Bronchial epithelial cell (primary cell): ENCODE data around the gene IRF5. TPM values are rescaled to one million over a fixed set of nuclear protein-coding genes. Genes with fewer than 3 reads are reported as not detected.

Source experiments
- DNase-seq: peaks from one replicate; pipeline ENCODE4 v3.0.0-alpha.2; 2010; ENCODE audit warnings: low read depth
- FAIRE-seq: peaks from 2 replicates; lab custom pipeline; 2011; peaks lifted over from hg19 to GRCh38; lab: Jason Lieb, UNC
- H3K27me3 ChIP-seq: 2 replicates; pipeline ENCODE4 v1.5.1; 2011; ENCODE audit warnings: low read length; ENCODE audit not compliant: control insufficient read depth, insufficient read depth
- H3K36me3 ChIP-seq: 2 replicates; pipeline ENCODE4 v1.5.1; 2011; ENCODE audit warnings: low read length; ENCODE audit not compliant: control insufficient read depth, insufficient read depth
- H3K4me3 ChIP-seq: 2 replicates; pipeline ENCODE4 v1.5.1; 2011; ENCODE audit warnings: mild to moderate bottlenecking, low read depth, low read length, control low read depth
- total RNA-seq: library from RNA; depleted of rRNA; stranded (reverse); fragments of >200 nt; gene quantifications from 2 replicates; pipeline ENCODE4 v1.2.1, GENCODE V29; 2014
- TF ChIP-seq, protein P1 (sequence below): IDR thresholded peaks from 2 replicates; pipeline ENCODE4 v1.5.1; 2011; ENCODE audit warnings: mild to moderate bottlenecking, moderate library complexity, low read length, control low read depth, inconsistent platforms; ENCODE audit not compliant: insufficient read depth, severe bottlenecking

The IRF5 gene, protein sequence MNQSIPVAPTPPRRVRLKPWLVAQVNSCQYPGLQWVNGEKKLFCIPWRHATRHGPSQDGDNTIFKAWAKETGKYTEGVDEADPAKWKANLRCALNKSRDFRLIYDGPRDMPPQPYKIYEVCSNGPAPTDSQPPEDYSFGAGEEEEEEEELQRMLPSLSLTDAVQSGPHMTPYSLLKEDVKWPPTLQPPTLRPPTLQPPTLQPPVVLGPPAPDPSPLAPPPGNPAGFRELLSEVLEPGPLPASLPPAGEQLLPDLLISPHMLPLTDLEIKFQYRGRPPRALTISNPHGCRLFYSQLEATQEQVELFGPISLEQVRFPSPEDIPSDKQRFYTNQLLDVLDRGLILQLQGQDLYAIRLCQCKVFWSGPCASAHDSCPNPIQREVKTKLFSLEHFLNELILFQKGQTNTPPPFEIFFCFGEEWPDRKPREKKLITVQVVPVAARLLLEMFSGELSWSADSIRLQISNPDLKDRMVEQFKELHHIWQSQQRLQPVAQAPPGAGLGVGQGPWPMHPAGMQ
- total RNA-seq = 6.8 and 7.7 TPM in 2 replicates

DNA sequence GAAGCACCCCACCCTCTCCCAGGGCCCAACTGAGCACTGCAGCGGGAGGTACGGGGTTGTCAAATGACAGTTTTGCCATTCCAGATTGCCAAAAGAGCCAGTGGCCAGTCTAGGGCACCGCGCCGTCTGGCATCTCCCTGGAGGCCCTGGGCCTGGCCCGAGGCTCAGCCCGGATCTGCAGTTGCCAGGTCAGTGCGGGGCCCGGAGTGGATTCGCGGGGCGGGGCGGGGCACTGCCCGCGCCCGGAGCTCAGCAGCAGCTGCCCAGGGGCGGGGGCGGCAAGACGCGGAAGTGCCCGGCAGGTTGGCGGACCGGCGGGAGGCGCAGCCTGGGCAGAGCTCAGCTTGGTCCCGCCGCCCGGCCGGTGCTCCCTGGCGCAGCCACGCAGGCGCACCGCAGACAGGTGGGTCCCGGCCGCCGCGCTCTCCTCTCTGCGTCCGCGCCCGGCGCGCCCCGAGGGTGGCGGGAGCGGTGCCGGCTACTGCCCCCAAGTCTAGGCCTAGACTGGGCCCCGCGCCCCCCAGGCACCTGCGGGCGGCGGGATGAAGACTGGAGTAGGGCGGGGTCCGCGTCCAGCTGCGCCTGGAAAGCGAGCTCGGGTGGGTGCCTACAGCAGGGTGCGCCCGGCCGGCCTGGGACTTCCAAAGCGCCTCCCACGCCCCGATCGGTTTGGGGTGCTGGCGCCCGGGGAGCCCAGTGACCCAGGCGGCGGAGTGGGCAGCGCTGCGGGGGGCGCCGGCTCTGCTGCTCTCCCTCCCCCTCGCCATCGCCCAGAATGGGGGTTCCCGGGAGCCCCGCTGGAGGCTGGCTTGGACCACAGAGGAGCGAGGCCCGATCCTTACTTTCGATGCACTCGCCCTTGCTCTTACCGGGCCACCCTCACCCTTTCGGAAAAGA lies at the start of gene IRF5:
Gene IRF5, plus strand, starts transcription at position 281 of the 897 bp plus-strand sequence. CDS start 4,155 bp downstream, outside the sequence.
- Histone ChIP-seq H3K27me3 (no peaks in the 10 kb centered on the region), H3K36me3 (no peaks in the 10 kb centered on the region), H3K4me3 (peak within 1 kb of the TSS; percentile 64)
- TF ChIP-seq, protein P1, sequence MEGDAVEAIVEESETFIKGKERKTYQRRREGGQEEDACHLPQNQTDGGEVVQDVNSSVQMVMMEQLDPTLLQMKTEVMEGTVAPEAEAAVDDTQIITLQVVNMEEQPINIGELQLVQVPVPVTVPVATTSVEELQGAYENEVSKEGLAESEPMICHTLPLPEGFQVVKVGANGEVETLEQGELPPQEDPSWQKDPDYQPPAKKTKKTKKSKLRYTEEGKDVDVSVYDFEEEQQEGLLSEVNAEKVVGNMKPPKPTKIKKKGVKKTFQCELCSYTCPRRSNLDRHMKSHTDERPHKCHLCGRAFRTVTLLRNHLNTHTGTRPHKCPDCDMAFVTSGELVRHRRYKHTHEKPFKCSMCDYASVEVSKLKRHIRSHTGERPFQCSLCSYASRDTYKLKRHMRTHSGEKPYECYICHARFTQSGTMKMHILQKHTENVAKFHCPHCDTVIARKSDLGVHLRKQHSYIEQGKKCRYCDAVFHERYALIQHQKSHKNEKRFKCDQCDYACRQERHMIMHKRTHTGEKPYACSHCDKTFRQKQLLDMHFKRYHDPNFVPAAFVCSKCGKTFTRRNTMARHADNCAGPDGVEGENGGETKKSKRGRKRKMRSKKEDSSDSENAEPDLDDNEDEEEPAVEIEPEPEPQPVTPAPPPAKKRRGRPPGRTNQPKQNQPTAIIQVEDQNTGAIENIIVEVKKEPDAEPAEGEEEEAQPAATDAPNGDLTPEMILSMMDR = no peak
- FAIRE-seq (no peak), DNase-seq (peak; percentile 21)

DNA sequence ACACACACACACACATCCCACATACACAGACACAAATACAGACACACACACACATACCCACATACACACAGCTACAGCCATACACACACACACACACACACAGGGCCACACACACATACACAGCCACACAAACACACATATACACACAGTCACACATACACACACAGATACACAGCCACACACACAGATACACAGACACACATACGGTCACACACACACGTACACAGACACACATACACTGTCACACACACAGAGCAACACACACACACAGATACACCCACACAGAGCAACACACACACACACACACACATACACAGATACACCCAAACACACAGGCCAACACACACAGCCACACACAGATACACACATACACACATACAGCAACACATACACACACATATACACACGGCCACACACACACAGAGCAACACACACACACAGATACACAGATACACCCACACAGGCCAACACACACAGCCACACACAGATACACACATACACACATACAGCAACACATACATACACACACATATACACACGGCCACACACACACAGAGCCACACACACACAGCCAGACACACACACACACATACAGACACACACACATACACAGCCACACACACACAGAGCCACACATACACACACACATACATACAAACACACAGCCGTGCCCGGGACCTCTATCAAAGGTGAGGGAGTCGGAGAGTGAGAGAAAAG lies 49.5 kb upstream of the IRF5 start:
- DNase-seq (no peak), FAIRE-seq (peak; percentile 97)
- TF ChIP-seq, protein P1 = no peak
- no peaks in the 10 kb centered on the region for H3K27me3 ChIP-seq
- H3K4me3 ChIP-seq = no peak overlapping the region
- no peaks in the 10 kb centered on the region for H3K36me3 ChIP-seq

DNA sequence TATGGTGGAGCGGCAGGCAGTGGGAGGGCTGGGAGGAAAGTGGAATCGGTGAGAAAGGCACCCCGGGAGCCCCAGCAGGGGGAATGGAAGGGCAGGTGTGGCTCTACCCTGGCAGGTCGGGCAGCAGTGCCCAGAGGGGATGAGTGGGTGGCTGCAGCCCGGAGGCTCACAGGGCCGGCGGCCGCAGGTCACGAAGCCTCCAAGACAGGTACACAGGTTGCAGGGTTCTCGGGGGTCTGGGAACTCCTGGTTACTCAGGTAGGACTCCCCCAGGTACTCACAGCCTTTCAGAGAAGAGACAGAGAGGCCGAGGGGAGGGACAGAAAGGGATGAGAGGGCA lies 49.0 kb upstream of the IRF5 start:
- DNase-seq (no peak), FAIRE-seq (no peak)

DNA sequence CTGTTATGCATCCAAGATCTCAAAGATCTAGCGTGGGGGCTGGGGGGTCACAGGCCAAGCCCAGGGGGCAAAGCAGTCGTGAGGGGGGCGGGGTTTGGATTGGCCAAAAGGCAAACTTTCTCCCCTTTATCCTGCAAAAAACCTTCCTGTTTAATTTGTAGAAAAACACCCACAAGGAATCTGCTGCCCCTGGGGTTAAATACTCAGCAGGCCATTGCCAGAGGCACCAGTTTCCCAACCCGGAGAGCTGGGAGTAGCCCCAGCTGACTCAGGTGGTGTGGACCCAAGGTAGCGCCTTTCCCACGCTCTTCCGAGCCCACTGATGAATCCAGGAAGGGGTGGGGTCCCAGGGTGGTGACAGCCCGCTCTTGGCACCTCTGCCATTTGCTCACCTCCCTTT lies 48.6 kb upstream of the IRF5 start:
- no peaks in the 10 kb centered on the region for H3K27me3 ChIP-seq
- H3K36me3 ChIP-seq = no peaks in the 10 kb centered on the region
- TF ChIP-seq, protein P1 = no peak
- FAIRE-seq (no peak), DNase-seq (peak; percentile 76)
- no peak overlapping the region for H3K4me3 ChIP-seq

More for the DNA sequence above, 49.0 kb upstream of the IRF5 start:
- H3K4me3 ChIP-seq = no peak overlapping the region
- no peaks in the 10 kb centered on the region for H3K27me3 ChIP-seq
- no peaks in the 10 kb centered on the region for H3K36me3 ChIP-seq
- TF ChIP-seq, protein P1 = no peak

DNA sequence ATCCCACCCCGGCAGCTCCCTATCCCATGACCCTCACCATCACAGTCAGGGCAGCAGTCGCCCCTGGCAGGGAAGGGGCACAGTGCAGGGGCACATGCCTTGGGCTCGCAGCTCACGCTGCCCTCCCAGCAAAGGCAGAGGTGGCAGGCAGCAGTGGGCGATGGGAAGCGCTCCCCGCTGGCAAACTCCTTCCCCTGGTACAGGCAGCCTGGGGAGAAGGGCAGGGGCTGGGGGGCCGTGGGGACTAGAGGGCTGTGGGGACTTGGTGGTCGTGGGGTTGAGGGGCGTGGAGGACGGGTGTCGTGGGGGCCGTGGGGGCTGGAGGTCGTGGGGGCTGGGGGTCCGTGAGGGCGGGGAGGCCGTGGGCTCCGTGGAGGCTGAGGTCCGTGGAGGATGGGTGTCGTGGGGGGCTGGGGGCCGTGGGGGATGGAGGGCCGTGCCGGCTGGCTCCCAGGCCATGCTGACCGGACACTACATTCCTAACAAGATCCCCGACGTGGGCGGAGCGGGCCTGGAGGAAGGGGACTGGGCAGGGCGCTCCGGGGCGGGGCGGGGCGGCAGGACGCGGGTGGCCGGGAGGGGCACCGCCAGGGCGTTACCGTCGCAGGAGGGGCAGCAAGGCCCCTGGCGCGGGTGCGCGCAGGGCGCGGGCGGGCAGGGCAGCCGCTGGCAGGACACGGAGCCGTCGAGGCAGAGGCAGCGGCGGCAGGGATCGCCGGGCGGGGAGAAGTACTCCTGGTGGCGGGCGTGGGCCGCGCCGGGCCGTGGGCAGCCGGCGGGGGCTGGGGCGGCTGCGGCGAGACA lies 47.2 kb upstream of the IRF5 start:
- DNase-seq (no peak), FAIRE-seq (no peak)
- TF ChIP-seq, protein P1 = no peak
- Histone ChIP-seq H3K36me3 (no peaks in the 10 kb centered on the region), H3K27me3 (no peaks in the 10 kb centered on the region), H3K4me3 (peak overlapping the region; percentile 51)
